SK-N-MC (cell line): Measurements from ENCODE around the gene FARSB.

Source experiments
- EZH2 ChIP-seq: fragments of 200-600 bp; sonication (generic); IDR thresholded peaks from one replicate; pipeline ENCODE4 v1.6.1; 2017; ENCODE audit warnings: antibody characterized with exemption
- POLR2AphosphoS5 ChIP-seq: IDR thresholded peaks from 2 replicates; pipeline ENCODE4 v1.6.1; 2012; ENCODE audit warnings: mild to moderate bottlenecking, low read depth, low read length, borderline replicate concordance

DNA sequence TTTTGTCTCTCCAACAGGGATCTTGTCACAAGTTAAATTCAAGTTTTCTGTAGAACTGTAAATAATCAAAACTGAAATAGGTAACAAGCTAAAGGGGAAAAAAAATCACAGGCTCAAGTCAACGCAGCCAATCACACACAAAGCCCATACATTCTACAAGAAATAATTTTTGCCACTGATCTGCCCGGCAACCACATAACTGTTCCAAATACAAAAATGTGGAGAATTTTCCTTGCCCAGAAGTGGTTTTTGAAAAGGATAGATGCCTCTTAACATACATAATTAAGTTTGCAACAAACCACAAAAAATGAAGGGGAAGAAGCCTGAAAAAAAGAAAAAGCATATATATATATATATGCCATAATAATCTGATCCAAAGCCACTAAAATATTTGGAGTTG is 60.3 kb downstream of the FARSB start:
- TF ChIP-seq POLR2AphosphoS5 (no peak), EZH2 (no peak)
